GM10248 (cell line): Measurements from ENCODE around the gene SCO1.

Experiments used
- CTCF ChIA-PET: fragments of 300-600 bp; sonication (Branson Sonifier 250); formaldehyde crosslinking; extraction: SDS; loops from one replicate; lab custom pipeline; 2021; ENCODE audit warnings: antibody characterized with exemption; lab: Yijun Ruan, JAX
- POLR2A ChIA-PET: fragments of 350-650 bp; sonication (Branson Sonifier 250); formaldehyde crosslinking; extraction: SDS; loops from one replicate; lab custom pipeline; 2020; ENCODE audit warnings: antibody characterized with exemption; lab: Yijun Ruan, JAX
- DNase-seq: peaks from one replicate; pipeline ENCODE4 v3.0.0; 2012; ENCODE audit errors: extremely low spot score
- TF ChIP-seq, protein P1 (sequence below): IDR thresholded peaks from 2 replicates; pipeline ENCODE4 v1.5.1; 2012; ENCODE audit warnings: mild to moderate bottlenecking, low read depth; ENCODE audit errors: extremely low read depth, missing control alignments, control extremely low read depth

The SCO1 gene

DNA sequence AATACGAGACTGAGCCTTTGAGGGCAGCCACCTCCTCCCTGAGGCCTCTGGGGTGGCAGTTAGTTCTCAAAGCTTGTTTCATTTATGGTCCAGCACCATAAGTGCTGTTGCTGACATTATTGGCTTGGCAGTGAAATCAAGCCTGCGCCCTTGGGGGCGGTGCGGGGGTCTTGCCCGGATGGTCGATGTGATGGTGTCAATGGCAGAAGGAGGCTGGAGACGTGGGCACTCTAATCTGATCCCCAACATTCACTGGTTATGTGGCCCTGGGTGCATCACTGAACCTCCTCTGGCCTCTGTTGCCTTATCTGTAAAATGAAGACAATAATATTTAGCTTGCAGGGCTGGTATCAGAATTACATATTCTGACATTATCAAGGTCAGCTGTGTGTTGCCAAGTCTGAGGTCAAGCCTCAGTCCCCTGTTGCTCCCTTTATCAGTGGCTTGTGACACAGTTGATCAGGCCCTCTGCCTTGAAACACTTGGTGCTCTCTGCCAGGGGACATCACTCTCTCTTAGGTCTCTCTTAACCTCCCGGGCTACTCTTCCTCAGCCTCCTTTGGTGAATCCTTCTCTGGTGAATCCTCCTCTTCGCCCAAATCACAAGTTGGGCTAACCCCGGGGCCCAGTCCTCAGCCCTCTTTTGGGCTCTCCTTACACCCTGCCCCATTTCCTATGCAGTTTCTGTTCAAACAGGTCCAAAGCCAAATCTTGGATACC is 44.2 kb upstream of the SCO1 start:
- TF ChIP-seq, protein P1, sequence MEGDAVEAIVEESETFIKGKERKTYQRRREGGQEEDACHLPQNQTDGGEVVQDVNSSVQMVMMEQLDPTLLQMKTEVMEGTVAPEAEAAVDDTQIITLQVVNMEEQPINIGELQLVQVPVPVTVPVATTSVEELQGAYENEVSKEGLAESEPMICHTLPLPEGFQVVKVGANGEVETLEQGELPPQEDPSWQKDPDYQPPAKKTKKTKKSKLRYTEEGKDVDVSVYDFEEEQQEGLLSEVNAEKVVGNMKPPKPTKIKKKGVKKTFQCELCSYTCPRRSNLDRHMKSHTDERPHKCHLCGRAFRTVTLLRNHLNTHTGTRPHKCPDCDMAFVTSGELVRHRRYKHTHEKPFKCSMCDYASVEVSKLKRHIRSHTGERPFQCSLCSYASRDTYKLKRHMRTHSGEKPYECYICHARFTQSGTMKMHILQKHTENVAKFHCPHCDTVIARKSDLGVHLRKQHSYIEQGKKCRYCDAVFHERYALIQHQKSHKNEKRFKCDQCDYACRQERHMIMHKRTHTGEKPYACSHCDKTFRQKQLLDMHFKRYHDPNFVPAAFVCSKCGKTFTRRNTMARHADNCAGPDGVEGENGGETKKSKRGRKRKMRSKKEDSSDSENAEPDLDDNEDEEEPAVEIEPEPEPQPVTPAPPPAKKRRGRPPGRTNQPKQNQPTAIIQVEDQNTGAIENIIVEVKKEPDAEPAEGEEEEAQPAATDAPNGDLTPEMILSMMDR = no peak
- POLR2A ChIA-PET = interaction anchor here (0.6 kb wide), 1 partner anchor 34 kb away, joined by 3 read pairs; no protein-coding TSS in a partner anchor
- DNase-seq = no peak
- CTCF ChIA-PET = interaction anchor here (1.5 kb wide), 1 partner anchor 95 kb away, joined by 4 read pairs; no protein-coding TSS in a partner anchor

DNA sequence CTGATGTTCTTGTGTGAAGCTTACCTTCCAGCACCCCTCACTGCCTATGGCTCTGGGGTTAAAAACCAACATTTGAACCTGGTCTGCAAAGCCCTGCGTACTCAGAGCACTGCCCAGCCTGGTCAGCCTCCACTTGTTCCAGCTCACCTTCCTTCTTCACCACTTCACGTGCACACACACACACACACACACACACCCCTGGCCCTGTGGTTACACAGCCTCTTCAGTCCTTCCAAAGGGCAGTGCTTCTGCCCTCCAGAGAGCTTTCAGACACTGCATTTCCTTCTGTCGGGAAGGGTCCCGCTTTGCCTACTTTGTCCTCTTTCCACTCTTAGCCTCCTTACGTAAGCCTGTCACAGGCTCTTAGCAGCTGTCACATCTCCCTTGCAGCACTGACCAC is 42.1 kb upstream of the SCO1 start:
- POLR2A ChIA-PET = no interaction called here
- CTCF ChIA-PET = interaction anchor here (1.7 kb wide), 1 partner anchor 106 kb away, joined by 5 read pairs; no protein-coding TSS in a partner anchor
- TF ChIP-seq, protein P1 = no peak
- no peak for DNase-seq

DNA sequence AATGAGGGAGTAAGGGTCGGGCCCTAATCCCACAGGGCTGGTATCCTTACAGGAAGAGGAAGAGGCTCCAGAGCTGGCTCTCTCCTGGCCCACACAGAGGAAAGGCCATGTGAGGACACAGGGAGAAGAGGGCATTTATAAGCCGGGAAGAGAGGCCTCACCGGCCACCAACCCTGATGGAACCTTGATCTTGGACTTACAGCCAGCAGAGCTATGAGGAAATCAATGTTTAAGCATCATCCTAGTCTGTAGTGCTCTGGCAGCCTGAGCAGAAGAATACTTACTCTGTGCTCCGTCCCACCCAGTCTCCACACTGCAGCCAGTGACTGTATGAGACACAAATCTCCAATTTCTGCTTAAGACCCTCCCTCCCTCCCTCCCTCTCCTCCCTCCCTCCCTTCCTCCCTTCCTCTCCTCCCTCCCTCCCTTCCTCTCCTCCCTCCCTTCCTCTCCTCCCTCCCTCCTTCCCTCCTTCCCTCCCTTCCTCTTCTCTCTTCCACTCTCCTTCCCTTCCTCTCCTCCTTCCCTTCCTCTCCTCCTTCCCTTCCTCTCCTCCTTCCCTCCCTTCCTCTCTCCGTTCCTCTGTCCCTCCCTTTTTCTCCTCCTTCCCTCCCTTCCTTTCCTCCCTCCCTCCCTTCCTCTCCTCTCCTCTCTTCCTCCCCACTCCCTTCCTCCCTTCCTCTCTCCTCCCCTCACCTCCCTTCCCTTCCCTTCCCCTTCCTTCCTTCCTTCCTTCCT is 41.4 kb upstream of the SCO1 start:
- CTCF ChIA-PET = interaction anchor here (1.7 kb wide), 1 partner anchor 106 kb away, joined by 5 read pairs; no protein-coding TSS in a partner anchor
- POLR2A ChIA-PET = no interaction called here
- no peak for DNase-seq
- TF ChIP-seq, protein P1 = no peak

DNA sequence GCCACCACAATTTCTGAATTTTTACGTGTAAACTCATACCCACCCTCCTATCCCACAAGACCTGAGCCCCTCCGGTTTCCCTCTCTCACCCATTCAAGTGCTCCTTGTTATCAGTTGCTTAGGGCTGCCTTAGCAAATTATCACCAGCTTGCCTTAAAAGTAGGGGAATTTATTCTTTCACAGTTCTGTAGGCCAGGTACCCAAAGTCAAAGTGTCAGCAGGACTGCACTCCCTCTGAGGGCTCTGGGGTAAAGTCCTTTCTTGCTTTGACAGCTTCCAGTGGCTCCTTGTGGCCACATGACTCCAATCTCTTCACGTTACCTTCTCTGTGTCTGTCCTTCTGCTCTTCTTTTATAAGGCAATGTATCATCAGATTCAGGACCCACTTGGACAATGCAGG is 40.4 kb upstream of the SCO1 start:
- DNase-seq = no peak
- TF ChIP-seq, protein P1 = no peak
- POLR2A ChIA-PET = no interaction called here
- CTCF ChIA-PET = interaction anchor here (0.7 to 3.1 kb wide), 19 partner anchors 10 to 1325 kb away, joined by 3 to 28 read pairs (median 4); partner anchors contain the start of gene PIRT

DNA sequence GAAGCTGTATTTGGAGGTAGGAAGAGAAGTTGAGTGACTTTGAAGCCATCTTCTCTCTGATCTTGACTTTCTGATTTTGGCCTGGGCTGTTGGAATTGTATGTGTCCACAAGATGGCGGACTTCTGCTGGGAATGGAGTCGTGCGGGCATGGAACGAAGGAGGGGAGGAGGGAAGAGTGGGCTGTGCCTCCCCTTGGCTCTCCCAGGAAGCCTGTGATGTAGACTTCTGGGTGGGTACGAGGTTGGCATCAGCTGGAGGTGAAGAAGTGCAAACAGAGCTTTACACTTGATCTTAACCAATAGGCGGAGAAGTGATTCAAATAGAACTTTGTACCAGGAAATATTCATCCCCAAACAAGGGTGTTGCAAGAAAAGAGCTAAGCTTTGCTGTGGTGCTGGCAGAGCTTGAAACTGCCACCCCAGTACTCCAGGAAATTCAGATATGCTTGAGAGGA is 39.9 kb upstream of the SCO1 start:
- ChIA-PET CTCF (interaction anchor here (0.7 to 3.1 kb wide), 25 partner anchors 9 to 1326 kb away, joined by 3 to 28 read pairs (median 4); partner anchors contain the start of gene PIRT), POLR2A (no interaction called here)
- TF ChIP-seq, protein P1 = peak; percentile 72
- DNase-seq = peak; percentile 40

DNA sequence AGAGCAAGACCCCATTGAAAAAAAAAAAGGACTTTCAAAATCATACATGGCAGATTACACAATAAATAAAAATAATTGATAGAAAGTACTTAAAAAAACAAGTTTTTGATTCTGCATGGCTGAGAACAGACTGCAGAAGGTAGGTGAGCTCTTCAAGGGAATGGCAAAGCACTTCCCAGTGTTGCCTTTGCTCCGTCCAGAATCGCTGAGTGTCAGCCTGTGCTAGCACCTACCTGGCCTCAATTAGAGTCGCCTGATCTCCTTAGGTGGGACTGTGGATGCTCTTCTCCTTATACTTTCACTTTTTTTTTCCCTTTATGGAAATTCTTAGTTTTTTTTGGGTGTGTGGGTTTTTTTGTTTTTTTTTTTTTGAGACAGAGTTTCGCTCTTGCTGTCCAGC is 38.5 kb upstream of the SCO1 start:
- ChIA-PET CTCF (interaction anchor here (1.2 to 3.1 kb wide), 7 partner anchors 8 to 109 kb away, joined by 4 to 28 read pairs (median 6); no protein-coding TSS in a partner anchor), POLR2A (no interaction called here)
- DNase-seq = no peak
- TF ChIP-seq, protein P1 = no peak
